NCI-H526 treated with DMSO at 0.1 percent for 48 hours (cell line): ENCODE data around the gene NTNG1.

Experiments used
- DNase-seq: peaks from one replicate; lab custom pipeline; 2025; lab: John Stamatoyannopoulos, UW

Gene NTNG1

GRCh38 chr1:107454791-107455190 lies 314.0 kb downstream of the NTNG1 start:
- no peak for DNase-seq

- no peak for DNase-seq
Measured at GRCh38 chr1:107457989-107458388, 317.1 kb downstream of the NTNG1 start.

GRCh38 chr1:107459204-107459904 lies 318.5 kb downstream of the NTNG1 start:
- no peak for DNase-seq

- DNase-seq: no peak
Measured at GRCh38 chr1:107460035-107460434, 319.2 kb downstream of the NTNG1 start.

GRCh38 chr1:107464827-107465226 lies 324.0 kb downstream of the NTNG1 start:
- DNase-seq: no peak

- DNase-seq: no peak
Measured at GRCh38 chr1:107467286-107467685, 326.4 kb downstream of the NTNG1 start.

- no peak for DNase-seq
Measured at GRCh38 chr1:107467811-107468210, 327.0 kb downstream of the NTNG1 start.

GRCh38 chr1:107473065-107473464 lies 332.2 kb downstream of the NTNG1 start:
- DNase-seq: no peak

GRCh38 chr1:107474877-107475612 lies 334.2 kb downstream of the NTNG1 start:
- no peak for DNase-seq

GRCh38 chr1:107477233-107477632 lies 336.4 kb downstream of the NTNG1 start:
- DNase-seq: no peak

GRCh38 chr1:107479865-107480350 lies 339.1 kb downstream of the NTNG1 start:
- no peak for DNase-seq

- no peak for DNase-seq
Measured at GRCh38 chr1:107480548-107481415, 339.9 kb downstream of the NTNG1 start.

GRCh38 chr1:107481756-107482384 lies 341.0 kb downstream of the NTNG1 start:
- DNase-seq: no peak

- no peak for DNase-seq
Measured at GRCh38 chr1:107483949-107484348, 343.1 kb downstream of the NTNG1 start.

GRCh38 chr1:107486349-107486748 lies 345.5 kb downstream of the NTNG1 start:
- no peak for DNase-seq

GRCh38 chr1:107487506-107487905 lies 346.7 kb downstream of the NTNG1 start:
- DNase-seq: no peak

GRCh38 chr1:107491582-107491981 lies 350.7 kb downstream of the NTNG1 start:
- no peak for DNase-seq

GRCh38 chr1:107493111-107493716 lies 352.4 kb downstream of the NTNG1 start:
- no peak for DNase-seq

GRCh38 chr1:107494061-107494460 lies 353.2 kb downstream of the NTNG1 start:
- DNase-seq: no peak

- no peak for DNase-seq
Measured at GRCh38 chr1:107496002-107496401, 355.2 kb downstream of the NTNG1 start.

GRCh38 chr1:107499139-107499744 lies 358.4 kb downstream of the NTNG1 start:
- DNase-seq: no peak
